GM12878 (cell line): ENCODE results near the gene GZMM. TPM values are rescaled to one million over a fixed set of nuclear protein-coding genes. Genes with fewer than 3 reads are reported as not detected.

Experiments used
- ATAC-seq: fragments of 200-7000 bp; cut with Tn5 transposase; 3 replicates; pipeline ENCODE4 v1.9.1; 2020; ENCODE audit warnings: mild to moderate bottlenecking, moderate library complexity
- BruUV-seq: library from RNA; stranded (reverse); fragments of 400-500 nt; replicated peaks from 2 replicates; lab custom pipeline; 2021; lab: Mats Ljungman, UMichigan
- CTCF ChIA-PET: fragments of 300-600 bp; sonication (Branson Sonifier 250); formaldehyde crosslinking; extraction: SDS; loops from one replicate; lab custom pipeline; 2021; ENCODE audit warnings: inconsistent platforms; lab: Yijun Ruan, JAX
- POLR2A ChIA-PET: fragments of 350-600 bp; formaldehyde crosslinking; extraction: SDS; loops from one replicate; lab custom pipeline; 2021; ENCODE audit warnings: inconsistent platforms; lab: Charles Lee
- RAD21 ChIA-PET: fragments of 300-600 bp; sonication (Branson Sonifier 250); formaldehyde crosslinking; loops from one replicate; lab custom pipeline; 2023; ENCODE audit warnings: antibody characterized with exemption; ENCODE audit not compliant: unreplicated experiment; lab: Charles Lee
- SMC1A ChIA-PET: fragments of 300-600 bp; sonication (Branson Sonifier 250); formaldehyde crosslinking; loops from one replicate; lab custom pipeline; 2023; ENCODE audit not compliant: unreplicated experiment, uncharacterized antibody; lab: Charles Lee
- DNase-seq: peaks from one replicate; pipeline ENCODE4 v3.0.0-alpha.2; 2011; ENCODE audit warnings: low read depth, low spot score
- FAIRE-seq: peaks from 3 replicates; lab custom pipeline; 2011; peaks lifted over from hg19 to GRCh38; lab: Jason Lieb, UNC
- H2AFZ ChIP-seq: 2 replicates; pipeline ENCODE4 v1.6.0; 2011; ENCODE audit warnings: low read depth, low read length, control low read depth; ENCODE audit not compliant: control insufficient read depth
- H3K27ac ChIP-seq: 2 replicates; pipeline ENCODE4 v1.5.1; 2011; ENCODE audit warnings: control low read depth; ENCODE audit not compliant: control insufficient read depth, insufficient read depth
- H3K27me3 ChIP-seq, 2 experiments: replicated peaks in 1 of 2; 2 replicates each; pipeline versions ENCODE4 v1.6.0 to v1.6.1; 2011; ENCODE audit warnings: low read length in 1 of 2; ENCODE audit not compliant: control insufficient read depth in 2 of 2, insufficient read depth in 2 of 2
- H3K36me3 ChIP-seq, 2 experiments: 2 replicates each; pipeline ENCODE4 v1.5.1; 2011; ENCODE audit warnings: low read length in 1 of 2; ENCODE audit not compliant: control insufficient read depth in 2 of 2, insufficient read depth in 2 of 2
- H3K4me1 ChIP-seq: 2 replicates; pipeline ENCODE4 v1.6.1; 2011; ENCODE audit warnings: mild to moderate bottlenecking, low read length, moderate library complexity, mixed read lengths; ENCODE audit not compliant: control insufficient read depth, insufficient read depth
- H3K4me2 ChIP-seq: 2 replicates; pipeline ENCODE4 v1.6.0; 2011; ENCODE audit warnings: control low read depth; ENCODE audit not compliant: control insufficient read depth, insufficient read depth
- H3K4me3 ChIP-seq: fragments of 200-600 bp; sonication (generic); 2 replicates; pipeline ENCODE4 v1.5.1; 2016
- H3K79me2 ChIP-seq: 2 replicates; pipeline ENCODE4 v1.6.0; 2011; ENCODE audit warnings: low read length; ENCODE audit not compliant: control insufficient read depth, insufficient read depth
- H3K9ac ChIP-seq: 2 replicates; pipeline ENCODE4 v1.8.0; 2011; ENCODE audit warnings: low read length, control low read depth, mixed read lengths; ENCODE audit not compliant: control insufficient read depth, insufficient read depth
- H3K9me3 ChIP-seq: replicated peaks from 3 replicates; pipeline ENCODE4 v1.5.1; 2011; ENCODE audit warnings: mild to moderate bottlenecking, low read length; ENCODE audit not compliant: control insufficient read depth, insufficient read depth
- H4K20me1 ChIP-seq: 2 replicates; pipeline ENCODE4 v1.6.0; 2011; ENCODE audit not compliant: control insufficient read depth, insufficient read depth
- FOS ChIP-seq: IDR thresholded peaks from 3 replicates; pipeline ENCODE4 v1.6.1; 2011; ENCODE audit warnings: borderline replicate concordance; ENCODE audit not compliant: insufficient read length; ENCODE audit errors: extremely low read depth
- IKZF1 ChIP-seq: fragments of 450-650 bp; conservative IDR thresholded peaks from 2 replicates; pipeline ENCODE4 v1.6.1; 2017; ENCODE audit warnings: antibody characterized with exemption, mild to moderate bottlenecking
- IRF5 ChIP-seq: fragments of 450-650 bp; IDR thresholded peaks from 2 replicates; pipeline ENCODE4 v1.6.1; 2017; ENCODE audit warnings: borderline replicate concordance
- RB1 ChIP-seq: fragments of 450-650 bp; formaldehyde crosslinking; IDR thresholded peaks from 2 replicates; pipeline ENCODE4 v1.6.1; 2017; ENCODE audit warnings: mild to moderate bottlenecking, borderline replicate concordance
- STAT3 ChIP-seq: IDR thresholded peaks from 2 replicates; pipeline ENCODE4 v1.6.1; 2011; ENCODE audit warnings: low read depth, low read length, improper control_type of control experiment
- ZNF622 ChIP-seq: fragments of 450-650 bp; IDR thresholded peaks from 2 replicates; pipeline ENCODE4 v1.6.1; 2017; ENCODE audit warnings: mild to moderate bottlenecking, inconsistent platforms
- ZNF687 ChIP-seq: fragments of 450-650 bp; IDR thresholded peaks from 2 replicates; pipeline ENCODE4 v1.6.1; 2017; ENCODE audit warnings: mild to moderate bottlenecking, moderate library complexity
- WGBS: methylation state at CpG from one replicate; pipeline ENCODE4 v1.1.6; 2016; ENCODE audit warnings: low lambda C conversion rate; ENCODE audit not compliant: insufficient replicate concordance, insufficient coverage; ENCODE audit errors: missing lambda C conversion rate; 5-methylcytosine and 5-hydroxymethylcytosine counted together
- in situ Hi-C: fragments of 300-500 bp; cut with MboI; formaldehyde crosslinking; loops from 9 replicates; pipeline ENCODE4 v1.14.3; 2018; ENCODE audit warnings: mixed read lengths
- intact Hi-C: fragments of 100-400 bp; cut with micrococcal nuclease; formaldehyde crosslinking; loops from one replicate; pipeline ENCODE4 v1.14.2; 2022; ENCODE audit not compliant: unreplicated experiment
- polyA plus RNA-seq, 11 experiments: library from polyadenylated mRNA; depleted of rRNA in 4 of 11; unstranded in 6 of 11; stranded (reverse) in 5 of 11; fragments of >200 nt; fragmentation: Nextera tagmentation in 4 of 11; fragmentation: Illumina TruSeq in 1 of 11; extraction: Ambion mirVana in 4 of 11; extraction: Trizol in 1 of 11; gene quantifications; 1 replicate in 1 of 11; 2 replicates in 10 of 11; pipeline versions ENCODE4 v1.2.1 to v1.2.3, GENCODE V29; 2011 to 2016; ENCODE audit warnings: inconsistent platforms in 2 of 11, missing spikeins in 2 of 11, low read depth in 1 of 11
- total RNA-seq, 4 experiments: library from RNA; depleted of rRNA in 3 of 4; stranded (reverse); fragments of >200 nt in 3 of 4; fragmentation: Illumina TruSeq in 1 of 4; extraction: Trizol in 1 of 4; gene quantifications; 2 replicates each; pipeline versions ENCODE4 v1.2.1 to v1.2.3, GENCODE V29; 2013 to 2021

GZMM gene
- total and polyA plus RNA-seq, 10 of the 15 experiments (the other 5 are each of a cell fraction or from before 2014, with no cell fraction given): 0.09 to 0.48 (median 0.23) TPM; not detected in 7

GRCh38 chr19:519449-519865 is 24.4 kb upstream of the GZMM start:
- no peak overlapping the region for H3K27ac ChIP-seq
- in situ Hi-C loops (no loop called here), intact Hi-C loops (no loop called here)
- ChIA-PET CTCF (no interaction called here), SMC1A (no interaction called here), POLR2A (no interaction called here), RAD21 (no interaction called here)
- ATAC-seq: no peak
- no peak for TF ChIP-seq IRF5
- TF ChIP-seq FOS: no peak
- TF ChIP-seq RB1: no peak
- no peak for TF ChIP-seq IKZF1
- TF ChIP-seq ZNF687: no peak
- TF ChIP-seq ZNF622: no peak
- TF ChIP-seq STAT3: no peak
- BruUV-seq: no TSS peak
- no peak overlapping the region for H2AFZ ChIP-seq
- H3K4me3 ChIP-seq: no peak overlapping the region
- H3K9me3 ChIP-seq: no peaks in the 10 kb centered on the region
- H3K79me2 ChIP-seq: no peaks in the 10 kb centered on the region
- no peak for FAIRE-seq
- H3K36me3 ChIP-seq: no peaks in the 10 kb centered on the region
- H3K27me3 ChIP-seq: no peaks in the 10 kb centered on the region
- DNase-seq: no peak
- no peak overlapping the region for H3K9ac ChIP-seq
- H4K20me1 ChIP-seq: no peaks in the 10 kb centered on the region; the same call in 1 of the 2 replicates
- WGBS: 97% methylated on average over 34 of the region's 45 CpGs
- no peak overlapping the region for H3K4me2 ChIP-seq
- H3K4me1 ChIP-seq: no peaks in the 10 kb centered on the region
